Left ventricle myocardium inferior (tissue), 1 donor: Measurements from ENCODE around the gene ARMC9. TPM values are rescaled to one million over a fixed set of nuclear protein-coding genes. Genes with fewer than 3 reads are reported as not detected.

Experiments
- DNase-seq: peaks from one replicate; pipeline ENCODE4 v3.0.0-alpha.2; 2020
- H3K27ac ChIP-seq: fragments of 200-600 bp; replicated peaks from 2 replicates; pipeline ENCODE4 v1.8.0; 2021
- H3K27me3 ChIP-seq: fragments of 200-600 bp; 2 replicates; pipeline ENCODE4 v1.8.0; 2021; ENCODE audit warnings: low read depth
- H3K36me3 ChIP-seq: fragments of 200-600 bp; 2 replicates; pipeline ENCODE4 v1.8.0; 2021
- H3K4me1 ChIP-seq: fragments of 200-600 bp; 2 replicates; pipeline ENCODE4 v1.8.0; 2021
- H3K4me3 ChIP-seq: fragments of 200-600 bp; 2 replicates; pipeline ENCODE4 v1.8.0; 2021; ENCODE audit warnings: mild to moderate bottlenecking, moderate library complexity
- H3K9me3 ChIP-seq: fragments of 200-600 bp; replicated peaks from 2 replicates; pipeline ENCODE4 v1.8.0; 2021
- intact Hi-C: fragments of 100-400 bp; cut with micrococcal nuclease; formaldehyde crosslinking; loops from one replicate; pipeline ENCODE4 v1.11.0; 2022
- total RNA-seq: library from RNA; stranded (reverse); fragmentation: NEBNext Ultra II Directional; extraction: Animal tissue kit (Norgen Biotek cat#: 25700); gene quantifications from one replicate; pipeline ENCODE4 v1.2.1, GENCODE V29; 2021
- TF ChIP-seq, protein P1 (sequence below): fragments of 200-600 bp; IDR thresholded peaks from 2 replicates; pipeline ENCODE4 v1.8.0; 2021; ENCODE audit warnings: antibody characterized with exemption, mild to moderate bottlenecking, borderline replicate concordance
- donor health status: DM: no; HTN: yes; CAD: no; lungs with severe emphysema.

Gene ARMC9
- total RNA-seq, 1 donor from 2014 or later = 3.1 TPM

- Histone ChIP-seq H3K27ac (no peak overlapping the region), H3K36me3 (no peaks in the 10 kb centered on the region), H3K4me3 (no peak overlapping the region), H3K27me3 (peaks cover 10% of the 10 kb centered on the region), H3K9me3 (peaks cover 11% of the 10 kb centered on the region), H3K4me1 (peaks cover 15% of the 10 kb centered on the region)
- intact Hi-C loops = loop anchor here (10.0 kb wide), 1 partner anchor 186 kb away; no protein-coding TSS in a partner anchor
- TF ChIP-seq, protein P1, sequence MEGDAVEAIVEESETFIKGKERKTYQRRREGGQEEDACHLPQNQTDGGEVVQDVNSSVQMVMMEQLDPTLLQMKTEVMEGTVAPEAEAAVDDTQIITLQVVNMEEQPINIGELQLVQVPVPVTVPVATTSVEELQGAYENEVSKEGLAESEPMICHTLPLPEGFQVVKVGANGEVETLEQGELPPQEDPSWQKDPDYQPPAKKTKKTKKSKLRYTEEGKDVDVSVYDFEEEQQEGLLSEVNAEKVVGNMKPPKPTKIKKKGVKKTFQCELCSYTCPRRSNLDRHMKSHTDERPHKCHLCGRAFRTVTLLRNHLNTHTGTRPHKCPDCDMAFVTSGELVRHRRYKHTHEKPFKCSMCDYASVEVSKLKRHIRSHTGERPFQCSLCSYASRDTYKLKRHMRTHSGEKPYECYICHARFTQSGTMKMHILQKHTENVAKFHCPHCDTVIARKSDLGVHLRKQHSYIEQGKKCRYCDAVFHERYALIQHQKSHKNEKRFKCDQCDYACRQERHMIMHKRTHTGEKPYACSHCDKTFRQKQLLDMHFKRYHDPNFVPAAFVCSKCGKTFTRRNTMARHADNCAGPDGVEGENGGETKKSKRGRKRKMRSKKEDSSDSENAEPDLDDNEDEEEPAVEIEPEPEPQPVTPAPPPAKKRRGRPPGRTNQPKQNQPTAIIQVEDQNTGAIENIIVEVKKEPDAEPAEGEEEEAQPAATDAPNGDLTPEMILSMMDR = no peak
- no peak for DNase-seq
Observed at GRCh38 chr2:231411237-231411636, 212.8 kb downstream of the ARMC9 start.

- Histone ChIP-seq H3K4me3 (peak overlapping the region; percentile 74), H3K4me1 (peaks cover 14% of the 10 kb centered on the region), H3K36me3 (no peaks in the 10 kb centered on the region), H3K9me3 (peaks cover 11% of the 10 kb centered on the region), H3K27me3 (peaks cover 13% of the 10 kb centered on the region), H3K27ac (no peak overlapping the region)
- TF ChIP-seq, protein P1 = peak; percentile 90
- intact Hi-C loops = loop anchor here (10.0 kb wide), 1 partner anchor 187 kb away; no protein-coding TSS in a partner anchor
- DNase-seq = peak; percentile 84
Observed at GRCh38 chr2:231411831-231412617, 213.6 kb downstream of the ARMC9 start.

- Histone ChIP-seq H3K27me3 (peaks cover 13% of the 10 kb centered on the region), H3K9me3 (peaks cover 11% of the 10 kb centered on the region), H3K4me3 (peak overlapping the region; percentile 74), H3K4me1 (peaks cover 14% of the 10 kb centered on the region), H3K36me3 (no peaks in the 10 kb centered on the region), H3K27ac (no peak overlapping the region)
- no peak for DNase-seq
- TF ChIP-seq, protein P1 = no peak
- intact Hi-C loops = loop anchor here (10.0 kb wide), 1 partner anchor 188 kb away; no protein-coding TSS in a partner anchor
Observed at GRCh38 chr2:231412618-231412963, 214.2 kb downstream of the ARMC9 start.

- H3K9me3 ChIP-seq = peaks cover 11% of the 10 kb centered on the region
- H3K4me1 ChIP-seq = peaks cover 14% of the 10 kb centered on the region
- no peak overlapping the region for H3K4me3 ChIP-seq
- H3K27ac ChIP-seq = no peak overlapping the region
- peaks cover 17% of the 10 kb centered on the region for H3K27me3 ChIP-seq
- DNase-seq = no peak
- H3K36me3 ChIP-seq = no peaks in the 10 kb centered on the region
- TF ChIP-seq, protein P1 = no peak
- intact Hi-C loops = loop anchor here (10.0 kb wide), 1 partner anchor 189 kb away; no protein-coding TSS in a partner anchor
Observed at GRCh38 chr2:231413456-231413855, 215.0 kb downstream of the ARMC9 start.

DNA sequence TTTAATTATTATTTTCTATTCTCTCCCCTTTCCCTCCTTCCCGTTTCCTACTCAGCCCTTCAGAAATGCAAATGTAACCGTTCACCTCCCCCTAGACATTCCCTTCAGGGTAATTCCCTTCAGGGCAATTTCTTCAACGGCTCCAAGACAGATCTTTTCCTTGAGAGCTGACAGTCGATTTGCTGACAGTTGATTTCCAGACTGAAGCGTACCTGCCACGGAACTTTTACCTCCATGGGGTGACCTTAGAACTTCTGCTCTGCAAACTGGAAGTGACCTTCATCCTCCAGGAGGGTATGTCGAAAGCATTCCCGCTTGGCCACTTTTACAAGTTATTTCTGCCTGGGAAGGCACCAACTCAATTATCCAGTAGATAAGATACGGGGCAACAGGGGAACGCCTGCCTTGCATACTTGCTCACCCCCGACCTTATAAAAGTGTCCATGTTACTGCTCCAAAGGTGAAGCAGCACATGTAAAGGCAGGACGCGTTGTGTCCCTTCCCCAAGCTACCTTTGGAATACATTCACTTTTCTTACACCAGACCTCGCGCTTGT lies 215.6 kb downstream of the ARMC9 start:
- Histone ChIP-seq H3K9me3 (peaks cover 11% of the 10 kb centered on the region), H3K27ac (no peak overlapping the region), H3K4me1 (peaks cover 14% of the 10 kb centered on the region), H3K4me3 (no peak overlapping the region), H3K36me3 (no peaks in the 10 kb centered on the region), H3K27me3 (peaks cover 23% of the 10 kb centered on the region)
- intact Hi-C loops = loop anchor here (10.0 kb wide), 1 partner anchor 189 kb away; no protein-coding TSS in a partner anchor
- TF ChIP-seq, protein P1 = no peak
- DNase-seq = no peak
